HFF-Myc (cell line): Measurements from ENCODE around the gene NSMF.
A peak's percentile ranks its signal among the peaks of the same experiment; 100 is the strongest.

Experiments
- DNase-seq: peaks from one replicate; pipeline ENCODE4 v3.0.0-alpha.2; 2011; ENCODE audit warnings: low read depth; ENCODE audit errors: extremely low read depth
- H3K4me3 ChIP-seq: replicated peaks from 2 replicates; pipeline ENCODE4 v1.5.1; 2011; ENCODE audit warnings: low read depth, mild to moderate bottlenecking, control low read depth, low read length
- CTCF ChIP-seq: IDR thresholded peaks from 2 replicates; pipeline ENCODE4 v1.5.1; 2012; ENCODE audit warnings: mild to moderate bottlenecking, low read depth, low read length, control low read depth; ENCODE audit errors: missing control alignments

The NSMF gene

GRCh38 chr9:137417161-137418021 lies 41.7 kb downstream of the NSMF start:
- peak overlapping the region; percentile 24; the same call in 1 of the 2 replicates for H3K4me3 ChIP-seq
- TF ChIP-seq CTCF, result no peak
- DNase-seq, result no peak

GRCh38 chr9:137416563-137417151 lies 42.5 kb downstream of the NSMF start:
- H3K4me3 ChIP-seq, result no peak overlapping the region
- TF ChIP-seq CTCF, result no peak
- no peak for DNase-seq

GRCh38 chr9:137416006-137416562 lies 43.0 kb downstream of the NSMF start:
- TF ChIP-seq CTCF, result no peak
- no peak overlapping the region for H3K4me3 ChIP-seq
- no peak for DNase-seq

- H3K4me3 ChIP-seq, result no peak overlapping the region
- TF ChIP-seq CTCF, result no peak
- no peak for DNase-seq
These were observed 43.7 kb downstream of the NSMF start for GRCh38 chr9:137415451-137415850.

GRCh38 chr9:137412431-137412830 lies 46.7 kb downstream of the NSMF start:
- no peak for DNase-seq
- TF ChIP-seq CTCF, result no peak
- H3K4me3 ChIP-seq, result no peak overlapping the region

GRCh38 chr9:137411645-137412380 lies 47.3 kb downstream of the NSMF start:
- DNase-seq, result peak; percentile 71
- TF ChIP-seq CTCF, result no peak
- H3K4me3 ChIP-seq, result no peak overlapping the region
